Activated naive CD8-positive, alpha-beta T cell treated with anti-CD3 and anti-CD28 coated beads, Interleukin-2, amount 10 ng/mL, durations not matched to agents 7 days and 5 days (primary cell): ENCODE data around the gene RIMBP2. TPM values are rescaled to one million over a fixed set of nuclear protein-coding genes. Genes with fewer than 3 reads are reported as not detected.
"Not testable (repeated sequence)": the region's sequence is repeated elsewhere in the genome, so short reads cannot be mapped to it uniquely, and the experiment has no call there.

Source experiments
- ATAC-seq: fragments of 150-1000 bp; cut with Tn5 transposase; one replicate; pipeline ENCODE4 v1.10.0; 2021; ENCODE audit warnings: low read depth, moderate library complexity
- POLR2A ChIA-PET: fragments of 350-600 bp; sonication (Branson Sonifier 250); formaldehyde crosslinking; loops from one replicate; lab custom pipeline; 2021; ENCODE audit warnings: antibody characterized with exemption; lab: Charles Lee
- DNase-seq: peaks from one replicate; pipeline ENCODE4 v3.0.0; 2021
- H3K27ac Mint-ChIP-seq: one replicate; pipeline ENCODE4 v1.8.0; 2022; ENCODE audit warnings: mild to moderate bottlenecking, mixed read lengths
- H3K27me3 Mint-ChIP-seq: one replicate; pipeline ENCODE4 v1.8.0; 2022; ENCODE audit warnings: mild to moderate bottlenecking, moderate library complexity, mixed read lengths
- H3K36me3 Mint-ChIP-seq: one replicate; pipeline ENCODE4 v1.8.0; 2021; ENCODE audit warnings: mild to moderate bottlenecking, mixed read lengths
- H3K4me1 Mint-ChIP-seq: one replicate; pipeline ENCODE4 v1.8.0; 2021; ENCODE audit warnings: mixed read lengths
- H3K4me3 Mint-ChIP-seq: one replicate; pipeline ENCODE4 v1.8.0; 2022; ENCODE audit warnings: mild to moderate bottlenecking, moderate library complexity, mixed read lengths
- H3K9me3 Mint-ChIP-seq: one replicate; pipeline ENCODE4 v1.8.0; 2021; ENCODE audit warnings: mixed read lengths
- total RNA-seq, 2 experiments: library from RNA; stranded (reverse); gene quantifications; one replicate each; pipeline ENCODE4 v1.2.3, GENCODE V29; 2021

RIMBP2 gene, protein sequence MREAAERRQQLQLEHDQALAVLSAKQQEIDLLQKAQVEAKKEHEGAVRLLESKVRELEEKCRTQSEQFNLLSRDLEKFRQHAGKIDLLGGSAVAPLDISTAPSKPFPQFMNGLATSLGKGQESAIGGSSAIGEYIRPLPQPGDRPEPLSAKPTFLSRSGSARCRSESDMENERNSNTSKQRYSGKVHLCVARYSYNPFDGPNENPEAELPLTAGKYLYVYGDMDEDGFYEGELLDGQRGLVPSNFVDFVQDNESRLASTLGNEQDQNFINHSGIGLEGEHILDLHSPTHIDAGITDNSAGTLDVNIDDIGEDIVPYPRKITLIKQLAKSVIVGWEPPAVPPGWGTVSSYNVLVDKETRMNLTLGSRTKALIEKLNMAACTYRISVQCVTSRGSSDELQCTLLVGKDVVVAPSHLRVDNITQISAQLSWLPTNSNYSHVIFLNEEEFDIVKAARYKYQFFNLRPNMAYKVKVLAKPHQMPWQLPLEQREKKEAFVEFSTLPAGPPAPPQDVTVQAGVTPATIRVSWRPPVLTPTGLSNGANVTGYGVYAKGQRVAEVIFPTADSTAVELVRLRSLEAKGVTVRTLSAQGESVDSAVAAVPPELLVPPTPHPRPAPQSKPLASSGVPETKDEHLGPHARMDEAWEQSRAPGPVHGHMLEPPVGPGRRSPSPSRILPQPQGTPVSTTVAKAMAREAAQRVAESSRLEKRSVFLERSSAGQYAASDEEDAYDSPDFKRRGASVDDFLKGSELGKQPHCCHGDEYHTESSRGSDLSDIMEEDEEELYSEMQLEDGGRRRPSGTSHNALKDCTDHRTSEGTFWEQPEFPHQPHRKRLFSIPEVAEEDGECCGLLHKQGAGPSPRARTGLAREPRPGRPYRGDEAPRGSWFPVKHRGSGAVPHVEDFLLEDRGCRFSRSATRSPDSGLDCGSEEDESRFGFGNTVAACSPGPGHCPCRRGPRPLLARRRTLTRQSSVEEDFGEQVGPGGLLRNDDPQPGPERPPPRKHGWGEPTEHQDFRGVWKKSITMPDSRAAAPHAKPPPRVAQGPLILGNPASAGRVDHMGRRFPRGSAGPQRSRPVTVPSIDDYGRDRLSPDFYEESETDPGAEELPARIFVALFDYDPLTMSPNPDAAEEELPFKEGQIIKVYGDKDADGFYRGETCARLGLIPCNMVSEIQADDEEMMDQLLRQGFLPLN (N-terminal part only)
- not detected for total RNA-seq

DNA sequence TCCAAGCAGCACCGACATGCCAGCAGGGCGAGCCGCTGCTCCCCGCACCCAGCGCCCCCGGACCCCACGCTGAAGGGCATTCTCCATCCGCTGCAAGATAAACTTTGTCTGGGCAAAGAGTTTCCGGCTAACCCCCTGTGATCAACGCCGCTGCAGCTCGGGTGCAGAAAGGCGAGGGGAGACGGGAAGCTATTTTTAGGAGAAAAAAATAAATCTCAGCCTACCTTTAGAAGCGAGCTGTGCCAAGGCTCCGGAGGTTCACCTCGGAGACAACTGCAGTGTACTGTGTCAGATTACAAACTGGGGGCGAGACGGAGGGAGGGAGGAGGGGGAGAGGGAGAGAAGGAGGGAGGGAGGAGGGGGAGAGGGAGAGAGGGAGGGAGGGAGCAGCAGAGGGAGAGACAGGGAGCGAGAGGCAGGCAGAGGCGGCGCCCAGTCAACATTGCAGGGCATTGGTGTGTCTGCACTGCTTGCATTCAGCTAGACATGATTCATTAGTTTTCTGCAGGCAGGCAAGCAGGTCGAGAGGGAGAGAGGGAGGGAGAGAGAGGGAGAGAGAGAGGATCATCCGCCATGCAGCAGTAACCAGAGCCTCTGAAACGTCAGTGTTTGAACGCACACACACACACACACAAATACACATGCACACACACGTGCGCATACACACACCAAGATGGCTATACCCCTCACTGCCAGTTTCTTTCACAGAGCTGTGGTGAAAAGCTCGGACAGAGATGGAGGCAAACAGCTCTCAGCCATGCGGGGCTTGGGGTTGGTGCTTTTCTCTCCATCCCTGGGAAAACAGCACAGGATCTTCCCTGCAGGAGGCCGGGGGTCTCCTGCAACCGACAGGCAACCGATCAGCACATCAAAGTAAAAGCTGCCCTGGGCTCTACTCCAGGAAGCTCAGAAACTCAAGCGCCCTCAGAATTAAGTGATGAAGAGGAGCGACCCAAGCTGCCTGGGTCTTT, at the start of gene RIMBP2:
TSS of gene RIMBP2 (minus strand) at position 302 of the 971 bp plus-strand sequence. CDS start 237,286 bp downstream, outside the sequence.
- POLR2A ChIA-PET: no interaction called here
- Mint-ChIP-seq H3K4me1 (no peaks in the 10 kb centered on the region), H3K27ac (no peak within 1 kb of the TSS), H3K36me3 (no peaks in the 10 kb centered on the region), H3K27me3 (peaks cover 58% of the 10 kb centered on the region), H3K9me3 (peaks cover 1% of the 10 kb centered on the region), H3K4me3 (no peak within 1 kb of the TSS)
- no peak for ATAC-seq
- no peak for DNase-seq

DNA sequence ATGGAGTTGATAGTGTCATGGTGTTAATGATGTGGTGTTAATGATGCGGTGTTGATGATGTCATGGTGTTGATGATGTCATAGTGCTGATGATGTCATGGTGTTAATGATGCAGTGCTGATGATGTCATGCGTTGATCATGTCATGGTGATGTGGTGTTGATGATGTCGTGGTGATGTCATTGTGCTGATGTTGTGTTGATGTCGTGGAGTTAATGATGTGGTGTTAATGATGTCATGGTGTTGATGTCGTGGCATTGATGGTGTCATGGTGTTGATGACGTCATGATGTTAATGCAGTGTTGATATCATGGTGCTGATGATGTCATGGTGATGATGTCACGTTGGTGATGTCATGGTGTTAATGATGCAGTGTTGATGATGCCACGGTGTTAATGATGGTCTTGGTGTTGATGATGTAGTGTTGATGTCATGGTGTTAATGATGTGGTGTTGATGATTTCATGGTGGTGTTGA, 49.1 kb upstream of the RIMBP2 start:
- ATAC-seq (no peak), DNase-seq (no peak)
- Mint-ChIP-seq H3K36me3 (no peaks in the 10 kb centered on the region), H3K27me3 (peaks cover 17% of the 10 kb centered on the region), H3K4me3 (no peak overlapping the region), H3K27ac (no peak overlapping the region), H3K4me1 (peaks cover 15% of the 10 kb centered on the region), H3K9me3 (no peaks in the 10 kb centered on the region)
- POLR2A ChIA-PET: no interaction called here

DNA sequence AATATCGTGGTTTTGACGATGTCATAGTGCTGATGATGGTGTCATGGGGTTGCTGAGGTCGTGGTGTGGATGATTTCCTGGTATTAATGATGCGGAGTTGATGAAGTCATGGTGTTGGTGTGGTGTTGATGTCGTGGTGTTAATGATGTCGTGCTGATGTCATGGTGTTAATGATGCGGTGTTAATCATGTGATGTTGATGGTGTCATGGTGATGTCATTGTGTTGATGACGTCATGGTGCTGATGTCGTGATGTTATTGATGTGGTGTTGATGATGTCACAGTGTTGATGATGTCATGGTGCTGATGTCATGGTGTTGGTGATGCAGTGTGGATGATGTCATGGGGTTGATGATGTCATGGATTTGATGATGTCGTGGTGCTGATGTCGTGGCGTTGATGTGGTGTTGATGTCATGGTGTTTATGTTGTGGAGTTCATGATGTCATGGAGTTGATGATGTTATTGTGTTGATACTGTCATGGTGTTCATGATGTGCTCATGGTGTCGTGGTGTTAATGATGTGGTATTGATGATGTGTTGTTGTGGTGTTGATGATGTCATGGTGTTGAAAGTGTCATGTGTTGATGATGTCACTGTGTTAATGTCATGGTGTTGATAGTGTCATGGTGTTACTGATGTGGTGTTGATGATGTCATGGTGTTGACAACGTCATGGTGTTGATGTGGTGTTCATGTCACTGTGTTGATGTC, 48.5 kb upstream of the RIMBP2 start:
- Mint-ChIP-seq H3K9me3 (no peaks in the 10 kb centered on the region), H3K27ac (no peak overlapping the region), H3K27me3 (peaks cover 19% of the 10 kb centered on the region), H3K36me3 (no peaks in the 10 kb centered on the region), H3K4me3 (no peak overlapping the region), H3K4me1 (peaks cover 20% of the 10 kb centered on the region)
- POLR2A ChIA-PET: no interaction called here
- ATAC-seq: no peak
- DNase-seq: peak; percentile 50

DNA sequence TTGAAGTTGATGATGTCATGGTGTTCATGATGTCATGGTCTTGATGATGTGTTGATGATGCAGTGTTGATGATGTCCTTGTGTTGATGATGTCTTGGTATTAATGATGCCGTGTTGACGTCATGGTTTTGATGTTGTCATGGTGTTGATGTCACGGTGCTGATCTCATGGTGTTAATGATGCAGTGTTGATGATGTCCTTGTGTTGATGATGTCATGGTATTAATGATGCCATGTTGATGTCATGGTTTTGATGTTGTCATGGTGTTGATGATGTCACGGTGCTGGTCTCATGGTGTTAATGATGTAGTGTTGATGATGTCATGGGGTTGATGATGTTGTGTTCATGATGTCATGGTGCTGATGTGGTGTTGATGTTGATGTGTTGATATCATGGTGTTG, 48.0 kb upstream of the RIMBP2 start:
- POLR2A ChIA-PET: no interaction called here
- H3K9me3 Mint-ChIP-seq: no peaks in the 10 kb centered on the region
- H3K4me1 Mint-ChIP-seq: peaks cover 20% of the 10 kb centered on the region
- DNase-seq (no peak), ATAC-seq (no peak)
- H3K4me3 Mint-ChIP-seq: no peak overlapping the region
- H3K27ac Mint-ChIP-seq: no peak overlapping the region
- peaks cover 18% of the 10 kb centered on the region for H3K27me3 Mint-ChIP-seq
- no peaks in the 10 kb centered on the region for H3K36me3 Mint-ChIP-seq

DNA sequence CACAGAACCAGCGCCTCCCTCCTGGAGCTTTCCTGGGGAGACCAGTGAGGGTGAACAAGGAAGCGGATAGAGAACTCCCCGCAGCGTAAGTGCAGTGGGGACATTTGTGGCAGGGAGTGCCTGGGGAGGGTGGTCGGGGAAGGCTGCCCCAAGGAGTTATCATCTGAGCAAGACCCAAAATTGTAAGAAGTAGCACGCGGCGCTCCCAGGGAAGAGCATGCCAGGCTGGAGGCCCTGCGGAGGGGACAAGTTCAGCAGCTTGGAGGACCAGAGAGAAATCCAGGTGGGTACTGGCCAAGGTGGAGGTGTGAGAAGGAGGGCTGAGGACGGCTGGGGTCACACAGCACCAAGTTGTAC, 46.2 kb upstream of the RIMBP2 start:
- ATAC-seq (no peak), DNase-seq (no peak)
- POLR2A ChIA-PET: no interaction called here
- peaks cover 8% of the 10 kb centered on the region for H3K27me3 Mint-ChIP-seq
- H3K4me1 Mint-ChIP-seq: peaks cover 20% of the 10 kb centered on the region
- H3K9me3 Mint-ChIP-seq: no peaks in the 10 kb centered on the region
- H3K27ac Mint-ChIP-seq: peak overlapping the region; percentile 58
- H3K4me3 Mint-ChIP-seq: peak overlapping the region; percentile 23
- H3K36me3 Mint-ChIP-seq: no peaks in the 10 kb centered on the region

DNA sequence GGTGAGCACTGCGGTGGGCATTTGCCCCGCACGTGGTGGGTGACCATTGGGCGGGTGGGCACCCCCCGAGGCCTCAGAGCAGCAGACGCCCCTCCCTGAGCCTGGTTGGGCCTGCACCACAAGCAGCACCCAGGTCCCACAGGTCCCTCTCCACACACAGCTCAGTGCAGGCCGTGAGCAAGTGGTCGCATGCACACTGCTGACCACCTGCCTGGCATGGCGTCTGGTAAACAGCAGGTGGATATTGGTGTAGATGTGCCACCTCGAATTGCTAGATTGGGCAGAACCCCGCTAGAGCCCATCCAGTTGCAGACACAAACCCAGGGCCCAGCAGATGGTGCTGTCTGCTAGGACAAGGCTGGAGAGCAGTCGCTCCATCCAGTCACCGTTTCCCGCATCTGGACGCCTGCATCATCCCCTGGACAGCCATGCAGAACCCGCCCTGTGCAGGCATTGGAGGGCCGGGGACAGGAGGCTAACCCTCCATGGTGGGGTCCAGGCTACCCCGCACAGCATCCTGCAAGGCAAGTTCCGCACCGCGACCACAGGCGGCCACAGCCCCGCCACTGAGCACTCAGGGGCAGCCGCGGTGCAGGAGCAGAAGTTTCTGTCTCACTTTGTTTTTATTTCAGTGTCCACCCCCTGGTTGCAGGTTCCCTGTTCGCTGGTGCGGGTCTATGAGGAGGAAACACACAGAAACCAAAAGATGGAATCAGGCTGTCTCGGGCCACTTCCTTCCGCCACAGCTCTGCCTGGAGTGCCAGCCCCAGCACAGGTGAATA, 45.6 kb upstream of the RIMBP2 start:
- Mint-ChIP-seq H3K27ac (peak overlapping the region; percentile 58), H3K27me3 (peaks cover 6% of the 10 kb centered on the region), H3K9me3 (no peaks in the 10 kb centered on the region), H3K4me3 (peak overlapping the region; percentile 23), H3K36me3 (no peaks in the 10 kb centered on the region), H3K4me1 (peaks cover 20% of the 10 kb centered on the region)
- peak; percentile 66 for ATAC-seq
- POLR2A ChIA-PET: no interaction called here
- DNase-seq: peak; percentile 63

DNA sequence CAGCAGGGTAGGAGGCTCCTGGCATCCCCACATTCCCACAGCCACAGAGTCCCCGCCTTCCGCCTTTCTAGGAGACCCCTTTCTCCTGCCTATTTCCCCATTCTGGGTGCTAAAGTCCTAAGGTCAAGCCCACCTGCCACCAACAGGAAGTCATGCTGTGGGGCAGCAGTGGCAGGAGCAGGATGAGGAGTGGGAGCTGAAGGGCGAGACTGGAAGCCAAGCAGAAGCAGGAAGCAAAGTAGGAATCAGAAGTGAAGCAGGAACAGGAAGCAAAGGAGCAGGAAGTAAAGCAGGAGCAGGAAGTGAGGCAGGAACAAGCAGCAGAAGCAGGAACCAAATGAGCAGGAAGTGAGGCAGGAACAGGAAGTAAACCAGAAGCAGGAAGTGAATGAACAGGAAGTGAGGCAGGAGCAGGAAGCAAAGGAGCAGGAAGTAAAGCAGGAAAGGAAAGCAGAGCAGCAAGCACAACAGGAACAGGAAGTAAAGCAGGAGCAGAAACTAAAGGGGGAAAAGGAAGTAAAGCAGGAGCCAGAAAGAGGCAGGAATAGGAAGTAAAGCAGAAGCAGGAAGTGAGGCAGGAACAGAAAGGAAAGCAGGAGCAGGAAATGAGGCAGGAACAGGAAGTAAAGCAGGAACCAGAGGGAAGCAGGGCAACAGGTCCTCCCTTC, 38.3 kb upstream of the RIMBP2 start:
- H3K27me3 Mint-ChIP-seq: peaks cover 3% of the 10 kb centered on the region
- H3K36me3 Mint-ChIP-seq: peaks cover 5% of the 10 kb centered on the region
- peak overlapping the region; percentile 82 for H3K27ac Mint-ChIP-seq
- peak overlapping the region; percentile 12 for H3K4me3 Mint-ChIP-seq
- ATAC-seq (no peak), DNase-seq (no peak)
- H3K4me1 Mint-ChIP-seq: peaks cover 8% of the 10 kb centered on the region
- POLR2A ChIA-PET: no interaction called here
- H3K9me3 Mint-ChIP-seq: peaks cover 5% of the 10 kb centered on the region

DNA sequence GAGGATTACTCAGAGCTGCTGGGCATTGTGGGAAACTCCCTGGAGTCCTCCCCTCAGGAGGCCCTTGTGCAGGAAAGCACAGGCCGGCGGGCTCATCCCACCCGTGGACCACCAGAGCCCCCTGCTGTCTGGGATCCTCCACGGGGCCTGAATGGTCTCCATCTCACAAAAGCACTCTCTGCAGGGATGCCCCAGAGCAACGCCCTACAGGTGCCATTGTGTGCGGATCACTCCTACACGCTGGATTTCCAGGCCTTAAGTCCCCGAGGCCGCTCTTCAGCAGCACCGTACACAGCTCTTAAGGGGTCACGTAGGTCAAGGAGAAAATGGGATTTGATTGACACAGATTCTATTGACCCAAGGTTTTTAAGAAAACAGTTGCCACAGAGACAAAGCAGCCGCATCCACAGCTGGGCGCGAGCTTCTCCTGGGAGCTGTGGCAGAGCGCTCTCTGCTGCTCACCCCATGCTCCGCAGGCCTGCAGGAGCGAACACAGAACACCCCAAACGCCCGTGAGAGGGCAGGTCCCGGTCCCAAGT, 36.7 kb upstream of the RIMBP2 start:
- no peak for DNase-seq
- Mint-ChIP-seq H3K27me3 (peaks cover 8% of the 10 kb centered on the region), H3K4me1 (peaks cover 11% of the 10 kb centered on the region), H3K27ac (no peak overlapping the region), H3K4me3 (no peak overlapping the region), H3K9me3 (peaks cover 5% of the 10 kb centered on the region), H3K36me3 (peaks cover 5% of the 10 kb centered on the region)
- no peak for ATAC-seq
- POLR2A ChIA-PET: no interaction called here

DNA sequence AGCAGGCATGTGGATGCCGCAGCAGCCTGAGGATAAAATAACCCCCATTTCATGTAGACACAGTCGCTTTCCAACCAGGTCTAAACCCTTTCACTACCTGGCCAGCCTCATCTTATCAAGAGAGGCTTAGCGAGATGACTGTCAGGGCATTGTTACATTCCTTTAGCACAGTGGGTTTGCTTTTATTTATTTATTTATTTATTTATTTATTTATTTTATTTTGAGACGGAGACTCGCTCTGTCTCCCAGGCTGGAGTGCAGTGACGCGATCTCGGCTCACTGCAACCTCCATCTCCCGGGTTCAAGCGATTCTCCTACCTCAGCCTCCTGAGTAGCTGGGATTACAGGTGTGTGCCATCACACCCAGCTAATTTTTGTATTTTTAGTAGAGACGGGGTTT, 35.9 kb upstream of the RIMBP2 start:
- ATAC-seq, H3K9me3 Mint-ChIP-seq, POLR2A ChIA-PET, H3K36me3 Mint-ChIP-seq, DNase-seq, H3K4me3 Mint-ChIP-seq, H3K27ac Mint-ChIP-seq: not testable (repeated sequence)
- Mint-ChIP-seq H3K27me3 (peaks cover 13% of the 10 kb centered on the region), H3K4me1 (peaks cover 11% of the 10 kb centered on the region)

DNA sequence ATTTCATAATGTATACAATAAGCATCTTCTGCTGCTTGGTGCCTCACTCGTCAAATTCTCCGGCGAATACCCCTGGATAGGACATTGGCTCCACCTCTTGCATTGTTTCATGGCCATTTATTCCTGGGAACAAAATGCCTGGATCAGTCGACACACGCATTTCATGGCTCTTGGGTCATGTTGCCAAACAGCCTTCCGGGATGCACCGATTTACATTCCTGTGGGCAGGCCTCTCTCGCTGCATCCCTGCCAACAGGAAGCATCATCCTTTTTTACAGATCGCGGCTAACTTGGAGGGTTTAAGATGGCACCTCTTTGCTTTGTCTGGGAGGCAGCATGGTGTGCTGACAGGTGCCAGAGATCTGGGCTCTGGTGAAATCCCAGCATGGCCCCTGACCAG, 32.7 kb upstream of the RIMBP2 start:
- no peak for ATAC-seq
- POLR2A ChIA-PET: no interaction called here

More for the DNA sequence above, 32.7 kb upstream of the RIMBP2 start:
- Mint-ChIP-seq H3K27me3 (peaks cover 13% of the 10 kb centered on the region), H3K4me1 (peaks cover 6% of the 10 kb centered on the region), H3K9me3 (no peaks in the 10 kb centered on the region), H3K4me3 (no peak overlapping the region), H3K36me3 (no peaks in the 10 kb centered on the region), H3K27ac (no peak overlapping the region)
- no peak for DNase-seq
